ENCODE results near the gene ZC3H18.

The ZC3H18 gene

GRCh38 chr16:88569985-88570690, at the start of gene ZC3H18:
ZC3H18 (plus strand) TSS chr16:88570403; CDS start chr16:88577124, 6,721 bp downstream.
- peak; percentile 95 for DNase-seq

DNA sequence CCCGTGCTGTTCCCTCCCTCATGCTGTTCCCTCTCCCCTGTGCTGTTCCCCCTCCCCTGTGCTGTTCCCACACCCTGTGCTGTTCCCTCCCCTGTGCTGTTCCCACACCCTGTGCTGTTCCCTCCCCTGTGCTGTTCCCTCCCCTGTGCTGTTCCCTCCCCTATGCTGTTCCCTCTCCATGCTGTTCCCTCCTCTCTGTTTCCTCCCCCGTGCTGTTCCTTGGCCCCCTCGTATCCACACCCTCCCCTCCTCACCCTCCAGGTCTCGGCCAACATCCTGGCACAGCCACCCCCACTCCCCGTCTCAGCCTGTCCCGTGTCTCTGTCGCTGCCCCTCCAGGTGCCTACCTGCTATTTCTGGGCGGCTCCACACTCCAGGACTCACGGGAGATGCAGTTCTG, 48.5 kb upstream of the ZC3H18 start:
- DNase-seq: no peak

DNA sequence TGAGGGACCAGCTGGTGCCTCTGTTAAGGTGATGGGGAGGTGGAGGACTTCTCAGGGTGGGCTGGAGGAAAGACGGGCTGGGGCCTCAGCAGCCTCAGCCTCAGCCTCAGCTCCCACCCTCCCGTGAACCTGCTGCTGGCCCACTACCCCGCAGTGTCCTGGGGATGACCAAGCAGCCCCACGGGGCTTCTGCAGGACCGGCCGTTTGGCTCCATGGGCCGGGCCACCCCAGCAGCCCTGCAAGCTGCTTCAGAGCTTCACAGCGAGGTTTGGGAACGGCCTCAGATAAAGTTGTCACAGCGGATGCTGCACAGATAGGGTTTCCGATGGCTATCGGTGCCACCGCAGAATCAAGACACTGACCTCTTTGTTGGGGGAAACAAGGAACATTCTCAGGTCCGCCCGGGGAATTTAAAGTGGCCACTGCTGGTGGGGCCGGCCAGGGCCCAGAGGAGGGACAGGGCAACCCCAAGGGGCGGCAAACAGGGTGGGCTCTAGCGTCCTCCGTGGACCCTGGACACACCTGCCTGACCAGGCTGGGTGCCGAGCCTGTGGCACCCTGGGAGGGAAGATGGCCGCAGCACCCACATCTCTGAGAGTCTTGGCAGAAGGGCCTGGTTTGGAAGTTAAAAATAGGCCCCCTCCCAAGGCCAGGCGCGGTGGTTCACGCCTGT, 47.8 kb upstream of the ZC3H18 start:
- no peak for DNase-seq

DNA sequence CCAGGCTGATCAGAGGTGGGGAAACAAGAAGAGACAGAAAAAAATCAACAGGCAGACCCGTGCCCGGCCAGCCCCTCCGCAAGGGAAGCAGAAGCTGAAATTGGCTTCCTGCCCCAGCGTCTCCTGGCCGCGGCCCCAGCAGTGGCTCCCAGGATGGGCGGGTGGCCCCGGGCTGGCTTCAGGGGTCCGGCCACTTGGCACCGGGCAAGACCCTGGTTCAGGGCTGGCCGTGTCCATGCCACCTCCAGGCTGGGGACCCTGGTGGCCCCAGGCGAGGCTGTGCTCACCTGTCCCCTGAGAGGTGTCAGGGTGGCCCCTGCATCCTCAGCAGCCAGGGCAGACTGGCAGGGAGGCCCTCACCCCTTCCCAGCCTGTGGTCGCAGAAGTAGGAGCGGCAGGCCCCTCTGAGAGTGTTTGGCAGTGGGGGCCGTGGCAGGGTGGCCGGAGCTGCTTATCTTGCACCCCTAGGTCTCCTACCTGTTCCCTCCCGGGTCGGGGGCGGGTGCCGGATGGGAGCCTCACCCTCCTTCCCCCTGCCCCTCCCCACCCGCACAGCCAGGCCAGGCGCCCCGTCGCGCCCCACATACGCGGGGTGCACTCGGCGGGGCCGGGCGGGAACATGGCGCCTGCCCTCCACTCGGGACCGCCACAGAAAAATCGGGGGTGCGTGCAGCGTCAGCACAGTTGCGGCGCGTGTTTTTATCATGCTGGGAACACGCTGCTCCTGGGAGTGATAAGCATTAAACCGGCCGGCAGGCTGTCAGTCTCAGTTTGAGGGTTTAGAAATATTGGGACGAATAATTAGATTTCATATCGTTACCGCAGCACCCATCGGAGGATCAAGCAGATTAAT, 46.7 kb upstream of the ZC3H18 start:
- DNase-seq: no peak

GRCh38 chr16:88524274-88524972, 45.8 kb upstream of the ZC3H18 start:
- DNase-seq: no peak

DNA sequence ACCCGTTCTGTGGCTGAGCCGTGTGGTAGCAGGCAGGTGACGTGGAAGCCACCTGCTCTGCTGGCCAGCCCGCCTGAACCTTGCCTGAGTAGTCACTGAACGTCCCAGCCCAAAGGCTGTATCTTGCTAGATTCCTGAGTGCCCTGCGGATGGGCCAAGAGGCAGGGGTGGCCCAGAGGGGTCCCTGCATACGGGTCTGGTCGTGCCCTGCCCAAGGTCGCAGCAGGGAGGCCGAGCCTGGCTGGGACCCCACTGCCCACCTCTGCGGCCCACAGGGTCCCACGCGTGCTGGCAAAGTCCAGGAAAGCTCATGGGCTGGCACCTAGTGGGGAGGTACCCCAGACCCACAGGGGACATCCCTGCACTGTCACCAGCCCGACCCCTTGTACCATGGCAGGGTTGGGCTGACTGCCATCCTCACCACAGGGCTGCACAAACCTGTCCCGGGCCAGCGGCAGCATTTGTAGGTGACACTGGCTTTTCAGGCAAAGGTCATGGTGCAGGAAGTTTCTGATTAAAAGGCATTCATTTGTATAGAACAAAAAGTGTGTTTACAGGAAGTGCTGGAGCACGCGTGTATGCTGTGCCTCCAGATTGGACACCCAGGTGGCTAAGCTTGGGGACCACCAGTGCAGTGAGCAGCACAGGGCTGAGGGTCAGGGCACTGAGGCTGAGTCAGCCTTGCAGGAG, 45.1 kb upstream of the ZC3H18 start:
- DNase-seq: no peak

DNA sequence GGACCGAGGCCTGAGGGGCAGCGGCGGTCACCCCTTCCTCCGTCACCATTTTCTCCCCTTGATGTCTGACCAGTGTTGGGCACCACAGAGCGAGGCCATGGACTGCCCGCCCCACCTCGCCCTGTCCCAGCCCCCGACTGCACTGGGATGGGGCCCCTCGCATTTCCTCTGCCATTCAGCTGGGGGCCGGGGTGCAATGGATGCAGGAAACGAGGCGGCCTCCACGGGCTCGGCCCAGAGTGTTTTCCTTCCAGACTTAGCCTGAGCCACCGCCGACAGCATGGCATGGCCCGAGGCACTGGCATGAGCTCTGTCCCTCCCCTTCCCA, 44.6 kb upstream of the ZC3H18 start:
- DNase-seq: no peak

DNA sequence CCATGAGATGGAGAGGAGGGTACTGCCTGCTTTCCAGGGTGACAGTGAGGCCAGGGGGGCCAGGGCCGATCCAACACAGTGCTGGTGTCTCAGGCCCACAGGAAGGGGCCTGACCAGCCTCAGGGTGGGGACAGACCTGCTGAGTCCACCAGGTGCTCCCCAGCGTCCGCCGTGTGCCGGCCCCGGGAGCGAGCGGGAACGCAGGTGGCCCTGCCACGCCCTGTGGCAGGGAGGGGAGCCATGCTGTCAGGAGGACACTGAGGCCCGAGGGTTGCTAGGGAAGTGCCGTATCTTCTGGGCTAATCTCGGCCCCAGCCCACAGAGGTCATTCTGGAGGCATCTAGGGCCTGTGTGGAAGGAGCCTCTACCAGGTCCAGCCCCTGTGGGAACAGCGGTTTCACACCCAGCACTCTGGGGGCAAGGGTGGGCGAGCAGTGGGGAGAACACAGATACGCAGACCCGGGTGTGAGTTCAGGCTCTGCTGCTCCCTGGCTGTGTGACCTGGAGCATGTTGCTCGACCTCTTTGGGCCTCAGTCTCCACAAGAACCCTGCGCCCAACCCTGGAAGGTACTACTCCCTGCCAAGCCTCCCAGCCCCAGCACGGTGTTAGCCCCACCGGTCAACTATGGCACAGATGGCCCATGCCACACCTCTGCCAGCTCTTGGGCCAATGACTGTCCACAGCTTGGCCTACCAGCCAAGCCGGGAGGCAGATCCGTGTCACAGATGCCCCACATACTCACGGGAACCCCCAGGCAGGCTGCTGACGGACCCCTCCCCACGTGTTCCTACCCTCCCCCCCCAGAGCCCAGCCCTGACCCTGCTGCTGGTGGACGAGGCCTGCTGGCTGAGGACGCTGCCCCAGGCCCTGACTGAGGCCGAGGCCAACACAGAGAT, 43.9 kb upstream of the ZC3H18 start:
- DNase-seq: no peak

DNA sequence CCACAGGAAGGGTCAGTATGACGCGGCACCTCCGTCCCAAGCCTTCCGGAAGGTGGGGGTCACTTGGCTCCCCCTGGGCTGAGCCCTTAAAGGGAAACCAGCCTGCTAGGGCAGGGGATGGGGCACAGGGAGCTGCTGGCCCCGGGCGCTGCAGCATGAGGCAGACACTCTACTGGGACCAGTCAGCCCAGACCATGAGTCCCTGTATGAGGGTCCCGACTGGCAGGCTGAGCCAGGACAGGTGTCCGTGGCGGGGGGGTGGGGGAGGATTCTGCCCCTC, 43.4 kb upstream of the ZC3H18 start:
- no peak for DNase-seq

GRCh38 chr16:88527186-88527936, 42.8 kb upstream of the ZC3H18 start:
- peak; percentile 65 for DNase-seq

DNA sequence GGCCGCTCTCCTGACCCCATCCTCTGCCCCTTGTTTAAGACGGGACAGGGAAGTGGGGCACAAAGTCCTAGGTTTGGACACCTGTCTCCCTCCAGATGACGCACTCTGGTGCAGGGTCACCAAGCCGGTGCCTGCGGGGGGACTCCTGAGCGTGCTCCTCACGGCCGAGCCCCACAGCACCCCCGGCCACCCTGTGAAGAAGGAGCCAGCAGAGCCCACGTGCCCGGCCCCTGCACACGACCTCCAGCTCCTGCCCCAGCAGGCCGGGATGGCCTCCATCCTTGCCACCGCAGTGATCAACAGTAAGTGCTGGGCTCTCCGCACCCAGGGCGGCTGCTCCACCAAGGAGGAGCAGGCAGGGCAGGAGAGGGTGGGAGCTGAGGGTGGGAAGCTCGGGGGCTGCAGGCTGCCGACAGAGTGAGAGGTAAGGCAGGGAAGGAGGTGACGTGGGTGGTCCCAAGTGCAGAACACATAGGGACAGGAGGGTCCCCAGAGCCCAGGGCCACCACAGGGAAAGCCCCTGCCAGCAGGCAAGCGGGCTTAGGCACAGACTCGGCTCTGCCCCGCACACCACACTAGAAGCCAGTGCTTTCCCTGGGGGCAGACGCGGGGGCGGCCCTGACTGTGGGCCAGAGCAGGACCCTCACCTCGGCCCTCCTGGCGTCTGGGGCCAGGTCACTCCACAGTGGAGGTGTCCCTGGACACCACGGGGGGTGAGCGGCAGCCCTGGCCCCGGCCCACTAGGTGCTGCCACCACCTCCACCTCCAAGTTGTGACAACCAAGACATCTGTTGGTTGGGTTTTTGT, 42.1 kb upstream of the ZC3H18 start:
- DNase-seq: no peak

- no peak for DNase-seq
Observed at GRCh38 chr16:88528902-88529318, 41.3 kb upstream of the ZC3H18 start.

GRCh38 chr16:88529596-88529995, 40.6 kb upstream of the ZC3H18 start:
- DNase-seq: no peak

DNA sequence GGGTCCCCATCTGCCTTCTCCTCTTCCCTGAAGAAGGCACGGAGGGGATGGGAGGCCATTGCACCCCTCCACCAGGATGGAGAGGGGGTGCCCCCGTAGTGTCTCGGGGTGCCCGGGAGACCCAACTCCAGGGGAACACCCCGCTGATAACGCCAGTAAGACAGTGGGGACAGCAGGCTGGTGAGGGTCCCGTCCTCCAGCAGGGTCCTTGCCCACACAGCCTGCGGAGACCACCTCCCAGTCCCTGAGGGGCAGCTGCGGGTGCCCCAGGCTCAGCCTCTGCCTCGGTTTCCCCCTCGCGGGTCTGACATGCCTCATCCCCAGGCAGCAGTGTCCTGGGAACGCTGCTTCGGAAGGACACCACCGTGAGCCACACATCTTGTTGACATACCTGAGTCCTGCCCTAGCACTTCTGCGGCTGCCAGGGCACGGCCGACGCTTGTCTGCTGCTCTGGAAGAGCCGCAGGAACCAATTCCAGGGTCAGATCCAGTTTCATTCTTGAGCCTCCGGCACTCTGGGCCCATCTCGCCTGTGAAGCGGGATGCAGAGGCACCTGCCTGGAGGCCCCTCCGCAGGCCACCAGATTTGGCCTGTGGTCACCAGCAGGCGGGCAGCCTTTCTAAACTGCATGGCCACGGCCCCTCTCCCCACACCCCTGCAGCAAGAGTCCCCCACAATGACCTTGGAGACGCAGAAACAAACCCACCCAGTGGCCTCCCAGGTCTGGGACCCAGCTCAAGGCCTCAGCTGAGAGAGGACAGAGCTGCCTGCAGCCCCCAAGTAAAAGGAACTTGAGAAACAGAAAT, 39.9 kb upstream of the ZC3H18 start:
- DNase-seq: no peak

- DNase-seq: no peak
Observed at GRCh38 chr16:88530858-88531203, 39.4 kb upstream of the ZC3H18 start.

DNA sequence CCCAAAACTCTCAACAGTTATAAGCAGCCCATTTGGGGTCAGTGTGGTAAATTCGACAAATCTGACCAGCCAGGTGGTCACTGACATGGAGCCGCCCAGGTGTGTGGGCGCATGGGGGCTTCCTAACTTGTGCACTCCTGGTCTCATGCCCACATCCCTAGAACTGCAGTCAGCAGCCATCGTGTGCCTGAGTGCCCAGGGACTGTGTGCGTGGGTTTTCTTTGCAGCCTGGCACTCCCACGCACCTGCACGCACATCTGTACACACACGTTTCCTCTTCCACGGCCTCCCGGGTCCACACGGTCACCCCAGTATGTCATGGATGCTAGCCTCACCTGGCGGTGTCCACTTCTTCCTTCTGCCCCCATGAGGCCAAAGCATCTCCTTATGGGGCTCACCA, 38.9 kb upstream of the ZC3H18 start:
- DNase-seq: no peak

GRCh38 chr16:88531931-88532433, 38.2 kb upstream of the ZC3H18 start:
- DNase-seq: no peak

DNA sequence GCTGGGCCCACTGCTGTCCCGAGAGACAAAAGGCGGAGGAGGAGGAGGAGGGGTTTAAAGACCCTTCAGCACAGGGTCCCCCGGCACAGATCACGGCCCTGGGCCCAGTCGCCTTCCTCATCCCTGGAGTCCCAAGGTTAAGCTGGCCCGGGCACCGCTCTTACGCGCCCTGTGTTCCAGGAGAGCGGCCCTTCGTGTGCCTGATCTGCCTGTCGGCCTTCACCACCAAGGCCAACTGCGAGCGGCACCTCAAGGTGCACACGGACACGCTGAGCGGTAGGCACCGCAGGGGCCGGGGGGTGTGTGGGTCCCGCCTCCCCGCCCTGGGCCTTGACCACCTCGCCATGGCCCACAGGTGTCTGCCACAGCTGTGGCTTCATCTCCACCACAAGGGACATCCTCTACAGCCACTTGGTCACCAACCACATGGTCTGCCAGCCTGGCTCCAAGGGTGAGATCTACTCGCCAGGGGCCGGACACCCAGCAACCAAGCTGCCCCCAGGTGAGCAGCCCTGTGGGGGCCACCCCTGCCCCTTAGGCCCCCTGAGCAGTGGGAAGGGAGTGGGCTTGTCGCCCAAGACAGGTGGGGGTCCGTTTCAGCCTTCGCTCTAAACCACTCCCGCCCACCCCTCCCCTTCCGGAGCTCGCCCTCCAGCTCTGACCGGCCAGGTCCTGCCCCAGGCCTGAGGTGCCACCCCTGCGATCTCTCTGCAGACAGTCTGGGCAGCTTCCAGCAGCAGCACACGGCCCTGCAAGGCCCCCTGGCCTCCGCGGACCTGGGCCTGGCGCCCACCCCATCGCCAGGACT, 37.6 kb upstream of the ZC3H18 start:
- no peak for DNase-seq

Data from EL (cell line).